ENCODE measurements around the gene ZNRF1. TPM values are rescaled to one million over a fixed set of nuclear protein-coding genes. Genes with fewer than 3 reads are reported as not detected.
"Not testable (repeated sequence)": the region's sequence is repeated elsewhere in the genome, so short reads cannot be mapped to it uniquely, and the experiment has no call there.

The ZNRF1 gene
- total and polyA plus RNA-seq, 2 of the 4 experiments (the other 2 are of a cell fraction): 8.2 to 20.7 TPM

- in situ Hi-C loops (cut with MboI; ENCODE audit: low sequenced_read_pairs); H3K23ac ChIP-seq (ENCODE audit: low read depth, low read length); H2AK5ac ChIP-seq (ENCODE audit: low read depth, low read length); H4K8ac ChIP-seq (ENCODE audit: low read depth in 2 of 2, low read length in 2 of 2); H3K56ac ChIP-seq (ENCODE audit: extremely low read depth, insufficient read depth, low read length); H3K79me1 ChIP-seq (ENCODE audit: low read depth in 1 of 2, low read length in 2 of 2); H3K27ac ChIP-seq (ENCODE audit: insufficient read depth, low read length); intact Hi-C loops (cut with micrococcal nuclease); H2BK20ac ChIP-seq (ENCODE audit: low read depth, low read length); H3K4me3 ChIP-seq (ENCODE audit: insufficient read depth, low read depth, low read length); dilution Hi-C loops (cut with HindIII; ENCODE audit: low sequenced_read_pairs, unreplicated experiment); H4K91ac ChIP-seq (ENCODE audit: insufficient read depth, low read depth, low read length); DNase-seq; H4K5ac ChIP-seq (ENCODE audit: low read depth, low read length); H2AK9ac ChIP-seq (replicated peaks; ENCODE audit: low read depth, low read length, poor library complexity); H3K4me2 ChIP-seq (ENCODE audit: low read depth, low read length); H3K36me3 ChIP-seq (ENCODE audit: control insufficient read depth, insufficient read depth, low read length); H3K18ac ChIP-seq (ENCODE audit: low read depth, low read length); H3K14ac ChIP-seq (replicated peaks; ENCODE audit: low read depth, low read length); H2BK5ac ChIP-seq (ENCODE audit: low read depth, low read length, poor library complexity, severe bottlenecking); H3K9ac ChIP-seq (ENCODE audit: low read depth, low read length); H3K4ac ChIP-seq (ENCODE audit: low read depth, low read length); ATAC-seq (ENCODE audit: low read depth); BruUV-seq (replicated peaks); H2AFZ ChIP-seq (replicated peaks; ENCODE audit: low read length, poor library complexity); H2BK120ac ChIP-seq (ENCODE audit: low read depth, low read length); H3K27me3 ChIP-seq (ENCODE audit: control insufficient read depth, insufficient read depth, low read length); H3K4me1 ChIP-seq (ENCODE audit: control insufficient read depth, insufficient read depth, low read length); POLR2A ChIA-PET (ENCODE audit: unreplicated experiment); H2BK15ac ChIP-seq (ENCODE audit: low read depth, low read length); H4K20me1 ChIP-seq (ENCODE audit: insufficient read depth, low read length); H3K9me3 ChIP-seq (ENCODE audit: control insufficient read depth, insufficient read depth, low read length); H3K9me1 ChIP-seq (ENCODE audit: insufficient read depth, low read length): not testable (repeated sequence)
- 100% methylated on average over 1 of the region's 5 CpGs; no CpG with 5 or more reads in 1 of the 2 experiments for WGBS, 2 experiments (ENCODE audit: extremely low coverage in 2 of 2, insufficient read length in 1 of 2)
- CTCF ChIA-PET: interaction anchor here (1.7 kb wide), 1 partner anchor 19 kb away, joined by 4 read pairs; no protein-coding TSS in a partner anchor
Measured at GRCh38 chr16:75129421-75130149, 130.8 kb downstream of the ZNRF1 start.
